ENCODE results near the gene PBX1. TPM values are rescaled to one million over a fixed set of nuclear protein-coding genes. Genes with fewer than 3 reads are reported as not detected.

Gene PBX1
- total and polyA plus RNA-seq, 4 donors, result 2.2 to 17.3 (median 5.1) TPM

GRCh38 chr1:164702664-164703063, 143.7 kb downstream of the PBX1 start (continued):
- TF ChIP-seq ATF3 (IDR thresholded peaks at IDR 0.05) (no peak), FOXA1 (IDR thresholded peaks at IDR 0.05) (no peak), FOXA2 (IDR thresholded peaks at IDR 0.05) (no peak), HNF4G (IDR thresholded peaks at IDR 0.05) (no peak), MAX (IDR thresholded peaks at IDR 0.05) (no peak), GABPA (IDR thresholded peaks at IDR 0.05 in 1 of 2, conservative IDR thresholded peaks at IDR 0.05 in 1 of 2) (no peak), NR2F2 (IDR thresholded peaks at IDR 0.05) (no peak), RAD21 (IDR thresholded peaks at IDR 0.05) (no peak)

- DNase-seq (ENCODE audit: low spot score), result no peak
- WGBS, result 88% methylated on average over 7 of the region's 7 CpGs
- Histone ChIP-seq H3K36me3 (ENCODE audit: control insufficient read depth in 4 of 4, insufficient read depth in 3 of 4, low read depth in 1 of 4, low read length in 3 of 4) (no peaks in the 10 kb centered on the region), H3K27me3 (ENCODE audit: control insufficient read depth in 4 of 4, insufficient read depth in 4 of 4, low read length in 3 of 4) (no peaks in the 10 kb centered on the region), H3K4me1 (ENCODE audit: control insufficient read depth in 4 of 4, insufficient read depth in 4 of 4, low read length in 3 of 4) (no peaks in the 10 kb centered on the region), H3K27ac (ENCODE audit: low read depth in 1 of 2, low read length in 2 of 2) (no peak overlapping the region), H3K9ac (ENCODE audit: low read depth in 1 of 2, low read length in 2 of 2) (no peak overlapping the region), H3K4me3 (ENCODE audit: low read depth in 1 of 3, low read length in 3 of 3) (no peak overlapping the region), H3K9me3 (ENCODE audit: control insufficient read depth in 4 of 4, low read length in 3 of 4) (no peaks in the 10 kb centered on the region)
- TF ChIP-seq SP1 (IDR thresholded peaks at IDR 0.05), result no peak
- TF ChIP-seq MAX (IDR thresholded peaks at IDR 0.05), result no peak
- TF ChIP-seq RXRA (IDR thresholded peaks at IDR 0.05), result no peak
- TF ChIP-seq FOXA1 (IDR thresholded peaks at IDR 0.05), result no peak
- no peak for TF ChIP-seq TAF1 (conservative IDR thresholded peaks at IDR 0.05)
- no peak for TF ChIP-seq EGR1 (IDR thresholded peaks at IDR 0.05; ENCODE audit: low read depth in 2 of 2)
Observed at GRCh38 chr1:164703463-164703862, 144.5 kb downstream of the PBX1 start.

- no peak overlapping the region for H3K4me3 ChIP-seq (ENCODE audit: low read depth in 1 of 3, low read length in 3 of 3)
- H3K4me1 ChIP-seq (ENCODE audit: control insufficient read depth in 4 of 4, insufficient read depth in 4 of 4, low read length in 3 of 4), result no peaks in the 10 kb centered on the region
- no peaks in the 10 kb centered on the region for H3K27me3 ChIP-seq (ENCODE audit: control insufficient read depth in 4 of 4, insufficient read depth in 4 of 4, low read length in 3 of 4)
- 84% methylated on average over 1 of the region's 1 CpG for WGBS
- TF ChIP-seq ATF3 (IDR thresholded peaks at IDR 0.05), result no peak
- TF ChIP-seq FOXA2 (IDR thresholded peaks at IDR 0.05), result no peak
- no peak for TF ChIP-seq YY1 (IDR thresholded peaks at IDR 0.05)
- H3K27ac ChIP-seq (ENCODE audit: low read depth in 1 of 2, low read length in 2 of 2), result no peak overlapping the region
- H3K36me3 ChIP-seq (ENCODE audit: control insufficient read depth in 4 of 4, insufficient read depth in 3 of 4, low read depth in 1 of 4, low read length in 3 of 4), result no peaks in the 10 kb centered on the region
- H3K9ac ChIP-seq (ENCODE audit: low read depth in 1 of 2, low read length in 2 of 2), result no peak overlapping the region
- no peaks in the 10 kb centered on the region for H3K9me3 ChIP-seq (ENCODE audit: control insufficient read depth in 4 of 4, low read length in 3 of 4)
- DNase-seq (ENCODE audit: low spot score), result no peak
Observed at GRCh38 chr1:164703960-164704411, 145.0 kb downstream of the PBX1 start.

GRCh38 chr1:164704954-164705353, 146.0 kb downstream of the PBX1 start:
- Histone ChIP-seq H3K4me1 (ENCODE audit: control insufficient read depth in 4 of 4, insufficient read depth in 4 of 4, low read length in 3 of 4) (no peaks in the 10 kb centered on the region), H3K4me3 (ENCODE audit: low read depth in 1 of 3, low read length in 3 of 3) (no peak overlapping the region), H3K27ac (ENCODE audit: low read depth in 1 of 2, low read length in 2 of 2) (no peak overlapping the region), H3K9ac (ENCODE audit: low read depth in 1 of 2, low read length in 2 of 2) (no peak overlapping the region), H3K27me3 (ENCODE audit: control insufficient read depth in 4 of 4, insufficient read depth in 4 of 4, low read length in 3 of 4) (no peaks in the 10 kb centered on the region), H3K36me3 (ENCODE audit: control insufficient read depth in 4 of 4, insufficient read depth in 3 of 4, low read depth in 1 of 4, low read length in 3 of 4) (no peaks in the 10 kb centered on the region), H3K9me3 (ENCODE audit: control insufficient read depth in 4 of 4, low read length in 3 of 4) (no peaks in the 10 kb centered on the region)
- TF ChIP-seq RAD21 (IDR thresholded peaks at IDR 0.05) (no peak), FOXA2 (IDR thresholded peaks at IDR 0.05) (no peak), MAX (IDR thresholded peaks at IDR 0.05) (no peak), RXRA (IDR thresholded peaks at IDR 0.05) (no peak), CTCF (IDR thresholded peaks at IDR 0.05; ENCODE audit: low read depth, low read length, missing input control) (no peak), SP1 (IDR thresholded peaks at IDR 0.05) (no peak)
- 70% methylated on average over 1 of the region's 1 CpG for WGBS
- DNase-seq (ENCODE audit: low spot score), result no peak
